Ramos (cell line): Measurements from ENCODE around the gene ARFGAP1.

Source experiments
- in situ Hi-C: fragments of 300-500 bp; cut with MboI; formaldehyde crosslinking; loops from one replicate; pipeline ENCODE4 v1.14.3; 2022; ENCODE audit warnings: low sequenced_read_pairs; ENCODE audit not compliant: unreplicated experiment

ARFGAP1 gene

DNA sequence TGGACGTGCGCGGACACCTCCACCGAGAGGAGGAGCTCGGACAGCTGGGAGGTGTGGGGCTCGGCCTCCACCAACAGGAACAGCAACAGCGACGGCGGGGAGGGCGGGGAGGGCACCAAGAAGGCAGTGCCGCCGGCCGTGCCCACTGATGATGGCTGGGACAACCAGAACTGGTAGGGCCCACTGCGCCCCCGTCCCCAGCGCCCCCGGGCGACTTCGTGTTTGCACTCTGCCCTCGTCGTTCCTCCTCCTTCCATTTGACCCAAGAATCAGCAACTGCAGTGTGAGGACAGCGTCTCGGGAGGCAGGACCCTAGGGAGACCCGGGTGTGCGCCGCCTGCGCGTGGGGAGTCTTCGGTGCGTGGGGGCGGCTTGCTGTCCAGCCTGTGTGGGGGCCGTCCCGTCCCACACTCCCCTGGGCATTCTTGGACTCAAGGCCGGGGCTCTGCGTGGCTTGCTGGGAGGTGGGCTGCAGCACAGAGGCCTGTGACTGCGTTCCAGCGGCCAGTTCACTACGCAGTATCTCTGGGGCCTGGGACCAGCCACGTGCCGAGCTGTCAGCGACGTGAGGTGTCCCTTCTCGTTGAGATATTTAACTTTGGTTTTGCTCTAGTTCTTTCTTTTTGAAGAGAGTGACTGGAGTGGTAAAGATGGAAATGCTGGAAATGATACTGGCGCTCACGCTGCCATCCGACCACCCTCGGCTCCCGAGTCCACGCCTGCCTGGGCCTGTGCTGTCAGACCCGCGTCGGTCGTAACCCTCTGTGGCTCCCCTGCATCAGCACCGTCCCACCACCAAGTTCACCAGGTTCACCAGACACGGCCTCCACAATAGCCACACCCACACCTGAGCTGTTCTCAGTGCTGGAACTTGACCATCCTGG is 15.3 kb downstream of the ARFGAP1 start:
- in situ Hi-C loops, result no loop called here

DNA sequence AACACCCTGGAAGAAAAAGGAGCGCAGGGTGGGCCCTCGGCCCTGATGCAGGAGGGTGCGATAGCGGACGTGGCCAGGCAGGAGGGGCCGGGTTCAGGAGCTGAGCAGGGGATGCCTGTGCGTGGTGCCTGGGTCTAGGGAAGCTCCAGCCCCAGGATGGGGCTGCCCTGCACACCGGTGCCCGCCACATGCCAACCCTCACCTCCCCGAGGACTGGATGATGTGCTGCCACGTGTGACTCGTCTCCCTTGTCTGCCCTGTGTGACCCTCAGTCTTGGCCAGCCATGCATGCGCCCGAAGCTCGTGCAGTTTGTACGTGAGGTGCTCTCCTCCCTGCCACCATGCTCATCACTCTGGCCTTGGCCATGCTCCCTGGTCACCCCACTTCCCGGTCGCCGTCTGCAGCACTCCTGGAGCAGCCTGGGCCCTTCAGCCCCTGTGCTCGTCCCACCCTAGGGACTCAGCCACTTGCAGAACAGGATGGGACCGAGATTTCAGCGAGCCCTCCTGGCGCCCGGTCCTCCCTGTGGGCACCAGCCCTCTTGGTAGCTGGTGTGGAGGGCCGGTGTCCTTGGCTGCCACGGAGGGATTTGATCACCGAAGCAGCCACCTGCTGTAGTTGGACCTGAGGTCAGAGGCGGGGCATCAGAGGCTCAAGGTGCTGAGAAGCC is 16.1 kb downstream of the ARFGAP1 start:
- in situ Hi-C loops, result no loop called here

DNA sequence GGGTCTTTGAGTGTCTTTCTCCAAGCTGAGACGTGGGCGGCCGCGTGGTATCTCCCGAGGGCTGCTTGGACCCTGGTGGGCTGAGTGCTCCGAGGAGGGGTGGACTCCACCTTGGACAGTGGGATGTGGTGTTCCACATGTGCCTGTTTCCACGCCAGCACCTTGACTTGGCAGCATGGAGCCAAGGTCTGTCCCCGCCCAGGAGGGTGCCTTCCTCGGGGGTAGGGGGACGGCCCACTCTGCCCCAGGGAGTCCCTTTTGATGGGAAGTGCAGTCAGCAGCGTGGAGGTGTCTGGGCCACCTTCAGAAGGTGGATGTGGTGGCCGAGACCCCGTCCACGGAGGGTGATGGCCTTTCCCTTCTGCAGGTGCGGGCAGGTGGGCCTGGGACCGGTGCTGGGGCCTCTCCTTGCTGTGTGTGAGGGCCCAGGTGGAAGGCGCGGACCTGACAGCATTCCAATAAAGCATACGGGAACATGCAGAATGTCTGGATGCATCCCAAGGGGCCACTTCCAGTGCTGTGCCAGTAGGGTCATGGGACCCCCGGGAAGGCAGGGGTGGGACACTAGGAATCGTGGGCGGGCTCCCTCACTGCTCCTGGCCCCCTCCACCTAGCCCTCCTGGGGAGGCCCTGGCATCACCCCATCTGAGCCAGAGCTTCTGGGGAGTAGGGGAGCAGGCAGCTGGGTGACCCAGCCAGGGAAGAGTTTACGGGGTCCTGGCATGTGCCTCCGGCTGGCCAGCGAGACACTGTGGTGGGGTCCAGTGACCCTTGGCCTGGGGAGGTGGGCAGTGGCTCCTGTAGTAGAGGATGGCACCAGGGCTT is 16.9 kb downstream of the ARFGAP1 start:
- in situ Hi-C loops, result no loop called here

DNA sequence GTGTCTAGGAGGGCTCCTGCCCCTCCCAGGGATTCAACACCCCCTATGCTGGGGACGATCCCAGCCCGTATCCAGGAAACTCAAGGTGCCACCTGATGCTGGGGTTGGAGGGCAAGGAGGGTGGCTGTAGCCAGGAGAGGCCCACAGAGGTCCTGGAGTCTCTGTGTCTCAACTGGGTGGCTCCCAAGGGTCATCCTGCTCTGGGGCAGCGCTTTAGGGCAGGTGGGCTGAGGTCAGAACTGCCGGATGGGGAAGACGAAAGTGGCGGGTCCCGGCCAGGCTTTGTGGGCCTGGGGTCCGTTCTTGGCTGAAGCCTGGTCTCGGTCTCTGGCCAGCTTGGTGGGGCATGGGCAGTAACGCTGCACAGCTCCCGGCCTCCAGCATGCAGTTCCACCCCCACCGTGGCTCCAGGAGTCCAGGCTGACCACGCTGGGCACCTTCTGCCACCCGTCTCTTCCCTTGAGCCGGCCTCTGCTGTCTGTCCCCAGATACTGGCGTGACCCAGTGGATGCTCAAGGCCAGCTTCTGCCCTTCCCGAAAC is 17.6 kb downstream of the ARFGAP1 start:
- in situ Hi-C loops, result no loop called here

DNA sequence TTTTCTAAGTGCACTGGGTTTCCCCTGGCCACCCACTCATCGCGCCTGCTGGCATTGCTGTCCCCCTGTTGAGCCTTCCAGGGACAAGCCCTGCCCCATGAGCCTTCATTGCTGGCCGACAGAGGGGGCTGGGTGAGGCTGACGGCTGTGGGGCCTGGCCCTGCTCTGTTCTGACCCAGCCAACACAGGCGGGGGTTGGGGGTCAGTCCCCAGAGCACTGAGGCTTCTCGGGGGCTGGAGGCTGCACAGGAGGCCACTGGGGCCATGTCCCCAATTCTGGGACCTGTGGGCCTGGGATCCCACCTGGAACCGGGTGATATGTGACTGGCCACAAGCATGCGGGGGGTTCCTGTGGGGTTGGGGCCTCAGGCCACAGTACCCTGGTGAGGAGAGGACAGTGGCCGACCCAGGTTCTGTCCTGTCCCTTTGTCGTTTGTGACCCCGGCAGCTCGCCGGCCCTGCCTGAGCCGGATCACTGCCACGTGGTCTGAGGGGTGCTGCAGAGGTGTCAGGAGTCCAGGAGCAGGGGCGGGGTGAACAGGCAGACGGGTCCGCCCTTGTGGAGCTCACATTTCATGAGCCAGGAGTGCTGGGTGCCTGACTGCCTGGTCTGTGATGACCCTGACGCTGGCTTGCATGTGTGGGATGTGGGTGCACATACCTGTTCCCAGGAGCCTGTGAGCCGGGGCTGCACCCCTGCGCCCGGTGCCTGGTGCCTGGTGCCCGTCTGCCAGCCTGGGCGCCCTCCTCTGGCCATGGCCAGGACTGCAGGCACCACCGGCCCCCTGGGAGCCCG is 18.3 kb downstream of the ARFGAP1 start:
- in situ Hi-C loops, result no loop called here

DNA sequence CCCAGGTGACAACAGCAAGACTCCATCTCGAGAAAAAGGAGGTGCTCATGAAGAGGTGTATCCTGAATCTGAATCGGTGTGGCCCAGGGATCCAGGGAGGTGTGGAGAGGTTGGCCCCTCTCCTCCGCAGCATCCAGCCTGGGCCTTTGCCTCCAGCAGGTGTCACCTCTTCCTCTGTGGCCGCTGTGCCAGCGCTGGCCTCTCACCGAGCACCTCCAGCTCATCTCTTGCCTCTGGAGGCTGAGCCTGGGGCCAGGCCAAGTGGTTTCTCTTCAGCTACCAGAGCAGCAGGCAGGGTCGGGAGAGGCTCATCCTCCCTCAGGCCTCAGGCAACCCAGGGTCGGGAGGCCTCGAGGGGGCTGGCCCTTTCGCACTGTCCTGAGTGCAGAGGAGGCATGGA is 19.2 kb downstream of the ARFGAP1 start:
- in situ Hi-C loops, result no loop called here

DNA sequence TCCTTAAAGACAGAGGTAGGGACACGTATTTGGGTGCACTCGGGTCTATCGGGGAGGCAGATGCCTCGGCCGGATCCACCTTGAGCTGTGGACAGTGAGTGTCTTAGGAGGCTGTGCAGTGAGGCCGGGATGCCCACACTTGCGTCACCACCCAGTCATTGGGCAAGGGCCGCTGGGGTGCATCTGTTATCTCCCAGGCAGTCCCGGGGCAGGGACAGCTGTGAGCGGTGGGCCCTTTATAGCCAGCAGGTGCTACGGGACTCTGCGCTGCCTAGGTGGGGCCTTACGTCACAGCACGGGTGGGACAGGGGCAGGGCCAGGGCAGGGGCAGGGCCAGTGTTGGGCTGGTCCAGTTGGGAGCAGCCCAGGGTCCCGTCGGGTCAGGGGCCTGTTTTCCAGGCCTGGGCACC is 19.7 kb downstream of the ARFGAP1 start:
- in situ Hi-C loops, result no loop called here

DNA sequence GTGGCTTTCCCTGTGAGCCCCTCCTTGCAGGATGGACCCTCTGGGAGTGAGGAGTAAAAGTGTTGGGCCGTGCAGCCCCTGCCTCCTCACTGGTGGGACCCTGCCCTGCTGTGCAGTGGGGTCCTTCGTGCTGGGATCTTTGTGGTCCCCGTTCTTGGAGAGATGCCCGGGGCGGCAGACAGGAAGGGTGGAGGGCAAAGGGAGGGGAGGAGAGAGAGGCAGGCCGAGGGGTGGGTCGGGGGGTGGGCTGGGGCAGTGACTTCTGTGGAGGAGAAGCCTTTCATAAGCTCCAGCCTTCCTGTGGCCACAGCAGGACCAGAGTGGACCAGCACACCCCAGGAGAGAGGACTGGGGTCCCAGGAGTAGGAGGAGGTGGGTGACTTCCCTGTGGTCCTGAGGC is 20.3 kb downstream of the ARFGAP1 start, which contains the start of gene COL20A1:
Gene COL20A1, plus strand, starts transcription at position 283 of the 400 bp plus-strand sequence. CDS start 1,922 bp downstream, outside the sequence.
- in situ Hi-C loops, result no loop called here

DNA sequence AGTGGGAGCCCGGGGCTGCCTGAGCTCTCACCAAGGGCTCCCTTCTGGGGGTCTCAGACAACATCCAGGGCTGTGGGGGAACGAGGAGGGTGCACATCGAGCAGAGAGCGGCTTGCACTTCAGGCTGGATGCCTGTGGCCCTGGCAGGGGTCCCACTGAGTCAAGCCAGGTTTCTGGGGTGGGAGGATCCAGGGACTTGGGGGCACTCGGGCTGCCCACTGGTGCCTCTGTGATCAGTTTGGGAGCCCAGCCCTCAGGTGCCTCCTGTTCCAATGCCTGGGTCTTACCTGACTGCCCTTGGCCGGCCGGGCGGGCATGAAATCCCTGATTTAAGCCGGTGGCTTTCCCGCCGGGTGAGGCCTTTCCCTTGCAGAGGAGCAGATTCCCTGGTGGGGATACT is 20.8 kb downstream of the ARFGAP1 start:
- in situ Hi-C loops, result no loop called here

DNA sequence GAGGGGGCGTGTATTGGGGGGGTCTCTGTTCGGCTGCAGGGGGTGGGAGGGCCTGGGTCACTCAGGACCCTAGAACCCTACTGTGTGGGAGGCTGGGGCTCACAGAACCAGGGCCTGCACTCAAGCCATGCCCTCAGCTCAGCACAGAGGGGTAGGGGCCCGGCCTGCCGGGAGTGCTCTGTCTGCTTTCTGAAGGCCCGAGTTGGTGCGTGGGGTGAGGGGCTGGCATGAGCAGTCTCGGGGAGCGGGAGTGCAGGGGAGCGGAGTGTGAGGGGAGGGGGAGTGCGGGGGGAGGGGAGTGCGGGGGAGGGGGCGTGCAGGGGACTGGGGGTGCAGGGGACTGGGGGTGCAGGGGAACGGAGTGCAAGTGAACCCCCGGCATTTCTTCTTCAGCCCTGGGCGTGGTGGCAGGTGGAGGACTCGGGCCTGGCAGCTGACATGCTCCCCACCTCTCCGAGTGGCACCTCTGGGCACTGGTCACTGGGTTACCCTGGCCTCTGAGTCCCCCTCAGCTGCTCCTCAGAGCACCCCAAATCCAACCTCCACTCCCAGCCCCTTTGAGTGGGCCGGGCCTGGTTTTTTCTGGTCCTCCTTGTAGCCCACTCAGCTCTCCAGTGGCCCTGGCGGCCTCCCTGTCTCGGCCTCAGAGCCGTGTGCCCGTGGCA is 21.4 kb downstream of the ARFGAP1 start:
- in situ Hi-C loops, result no loop called here

DNA sequence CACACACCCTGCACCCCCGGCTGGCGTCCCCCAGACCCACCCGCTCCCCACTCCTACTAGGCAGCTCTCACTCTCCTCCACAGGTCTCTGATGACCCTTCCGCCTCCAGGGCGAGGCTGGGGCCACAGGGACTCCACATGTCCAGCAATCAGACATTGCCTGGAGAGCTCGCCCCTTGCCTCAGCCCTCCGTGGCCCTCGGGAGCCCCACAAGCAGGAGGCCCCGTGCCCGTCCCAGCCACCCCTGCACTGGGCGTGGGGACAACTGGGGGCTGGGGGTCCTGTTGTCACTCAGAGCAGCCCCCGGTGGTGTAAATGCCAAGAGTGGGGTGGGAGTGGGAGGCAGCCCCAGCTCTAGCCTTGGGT is 21.9 kb downstream of the ARFGAP1 start:
- in situ Hi-C loops, result no loop called here

GRCh38 chr20:63295018-63295417 is 22.4 kb downstream of the ARFGAP1 start:
- in situ Hi-C loops, result no loop called here

GRCh38 chr20:63295422-63295821 is 22.8 kb downstream of the ARFGAP1 start:
- in situ Hi-C loops, result no loop called here

DNA sequence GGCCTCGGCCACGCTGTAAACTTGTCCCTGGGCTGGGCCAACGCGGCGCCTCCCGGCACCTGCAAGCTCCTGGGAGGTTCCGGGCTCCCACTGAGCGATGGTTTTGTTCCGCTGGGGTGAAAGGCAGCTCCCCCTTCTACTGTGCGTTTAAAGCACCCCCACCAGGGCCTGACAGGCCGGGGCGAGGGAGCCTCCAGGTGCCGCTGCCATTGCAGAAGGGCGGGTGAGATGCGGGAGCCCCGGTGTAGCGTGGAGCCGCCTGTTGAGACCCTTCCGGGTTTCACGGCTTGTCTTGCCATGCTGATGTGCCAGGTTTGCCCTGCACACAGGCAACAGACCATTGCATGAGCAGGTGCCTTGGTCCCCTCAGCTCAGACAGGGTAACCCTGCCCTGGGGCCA is 23.2 kb downstream of the ARFGAP1 start:
- in situ Hi-C loops, result no loop called here

- in situ Hi-C loops, result no loop called here
These were observed 24.1 kb downstream of the ARFGAP1 start for GRCh38 chr20:63296531-63297299.

GRCh38 chr20:63297371-63297781 is 24.8 kb downstream of the ARFGAP1 start:
- in situ Hi-C loops, result no loop called here

DNA sequence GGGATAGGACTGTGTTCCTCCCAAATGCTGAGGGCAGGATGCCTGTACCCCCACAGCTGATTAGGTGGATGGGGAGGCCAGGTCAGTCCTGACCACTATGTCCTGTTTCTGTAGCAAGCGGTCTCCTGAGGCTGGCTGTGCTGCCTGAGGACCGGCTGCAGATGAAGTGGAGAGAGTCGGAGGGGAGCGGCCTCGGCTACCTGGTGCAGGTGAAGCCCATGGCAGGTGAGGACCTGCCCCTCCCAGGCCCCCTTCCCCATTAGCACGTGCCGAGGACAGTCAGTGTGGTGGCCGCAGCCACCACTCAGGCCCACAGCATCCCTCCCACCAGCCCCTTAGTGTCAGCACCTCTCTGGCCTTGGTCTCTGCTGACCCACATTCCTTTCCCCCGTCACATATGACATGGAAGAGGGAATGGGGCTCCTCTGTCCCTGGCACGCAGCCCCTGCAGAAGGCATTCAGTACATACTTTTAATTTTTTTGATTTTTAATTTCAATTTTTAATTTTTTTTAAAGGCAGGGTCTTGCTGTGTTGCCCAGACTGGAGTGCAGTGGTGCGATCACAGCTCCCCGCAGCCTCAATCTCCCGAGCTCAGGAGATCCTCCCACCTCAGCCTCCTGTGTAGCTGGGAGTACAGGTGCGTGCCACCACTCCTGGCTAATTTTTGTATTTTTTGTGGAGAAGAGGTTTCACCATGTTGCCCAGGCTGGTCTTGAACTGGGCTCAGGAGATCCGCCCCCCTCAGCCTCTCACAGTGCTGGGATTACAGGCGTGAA is 25.4 kb downstream of the ARFGAP1 start:
- in situ Hi-C loops, result no loop called here
